GM12878 (cell line): ENCODE results near the gene KIF5C. TPM values are rescaled to one million over a fixed set of nuclear protein-coding genes. Genes with fewer than 3 reads are reported as not detected.

ENCODE experiments used
- ATAC-seq: fragments of 200-7000 bp; cut with Tn5 transposase; 3 replicates; pipeline ENCODE4 v1.9.1; 2020; ENCODE audit warnings: mild to moderate bottlenecking, moderate library complexity
- BruUV-seq: library from RNA; stranded (reverse); fragments of 400-500 nt; replicated peaks from 2 replicates; lab custom pipeline; 2021; lab: Mats Ljungman, UMichigan
- CTCF ChIA-PET: fragments of 300-600 bp; sonication (Branson Sonifier 250); formaldehyde crosslinking; extraction: SDS; loops from one replicate; lab custom pipeline; 2021; ENCODE audit warnings: inconsistent platforms; lab: Yijun Ruan, JAX
- POLR2A ChIA-PET: fragments of 350-600 bp; formaldehyde crosslinking; extraction: SDS; loops from one replicate; lab custom pipeline; 2021; ENCODE audit warnings: inconsistent platforms; lab: Charles Lee
- RAD21 ChIA-PET: fragments of 300-600 bp; sonication (Branson Sonifier 250); formaldehyde crosslinking; loops from one replicate; lab custom pipeline; 2023; ENCODE audit warnings: antibody characterized with exemption; ENCODE audit not compliant: unreplicated experiment; lab: Charles Lee
- SMC1A ChIA-PET: fragments of 300-600 bp; sonication (Branson Sonifier 250); formaldehyde crosslinking; loops from one replicate; lab custom pipeline; 2023; ENCODE audit not compliant: unreplicated experiment, uncharacterized antibody; lab: Charles Lee
- DNase-seq: peaks from one replicate; pipeline ENCODE4 v3.0.0-alpha.2; 2011; ENCODE audit warnings: low read depth, low spot score
- FAIRE-seq: peaks from 3 replicates; lab custom pipeline; 2011; peaks lifted over from hg19 to GRCh38; lab: Jason Lieb, UNC
- H2AFZ ChIP-seq: 2 replicates; pipeline ENCODE4 v1.6.0; 2011; ENCODE audit warnings: low read depth, low read length, control low read depth; ENCODE audit not compliant: control insufficient read depth
- H3K27ac ChIP-seq: 2 replicates; pipeline ENCODE4 v1.5.1; 2011; ENCODE audit warnings: control low read depth; ENCODE audit not compliant: control insufficient read depth, insufficient read depth
- H3K27me3 ChIP-seq, 2 experiments: replicated peaks in 1 of 2; 2 replicates each; pipeline versions ENCODE4 v1.6.0 to v1.6.1; 2011; ENCODE audit warnings: low read length in 1 of 2; ENCODE audit not compliant: control insufficient read depth in 2 of 2, insufficient read depth in 2 of 2
- H3K36me3 ChIP-seq, 2 experiments: 2 replicates each; pipeline ENCODE4 v1.5.1; 2011; ENCODE audit warnings: low read length in 1 of 2; ENCODE audit not compliant: control insufficient read depth in 2 of 2, insufficient read depth in 2 of 2
- H3K4me1 ChIP-seq: 2 replicates; pipeline ENCODE4 v1.6.1; 2011; ENCODE audit warnings: mild to moderate bottlenecking, low read length, moderate library complexity, mixed read lengths; ENCODE audit not compliant: control insufficient read depth, insufficient read depth
- H3K4me2 ChIP-seq: 2 replicates; pipeline ENCODE4 v1.6.0; 2011; ENCODE audit warnings: control low read depth; ENCODE audit not compliant: control insufficient read depth, insufficient read depth
- H3K4me3 ChIP-seq: fragments of 200-600 bp; sonication (generic); 2 replicates; pipeline ENCODE4 v1.5.1; 2016
- H3K79me2 ChIP-seq: 2 replicates; pipeline ENCODE4 v1.6.0; 2011; ENCODE audit warnings: low read length; ENCODE audit not compliant: control insufficient read depth, insufficient read depth
- H3K9ac ChIP-seq: 2 replicates; pipeline ENCODE4 v1.8.0; 2011; ENCODE audit warnings: low read length, control low read depth, mixed read lengths; ENCODE audit not compliant: control insufficient read depth, insufficient read depth
- H3K9me3 ChIP-seq: replicated peaks from 3 replicates; pipeline ENCODE4 v1.5.1; 2011; ENCODE audit warnings: mild to moderate bottlenecking, low read length; ENCODE audit not compliant: control insufficient read depth, insufficient read depth
- H4K20me1 ChIP-seq: 2 replicates; pipeline ENCODE4 v1.6.0; 2011; ENCODE audit not compliant: control insufficient read depth, insufficient read depth
- ATF7 ChIP-seq: fragments of 450-650 bp; IDR thresholded peaks from 2 replicates; pipeline ENCODE4 v1.6.1; 2016; ENCODE audit warnings: low read depth, mild to moderate bottlenecking
- EP300 ChIP-seq, 2 experiments: fragments of 150-350 bp in 1 of 2; IDR thresholded peaks; 2 replicates each; pipeline ENCODE4 v1.6.1; 2011 to 2012; ENCODE audit warnings: low read depth in 2 of 2, low read length in 2 of 2, borderline replicate concordance in 1 of 2, improper control_type of control experiment in 1 of 2, inconsistent platforms in 1 of 2; ENCODE audit not compliant: control insufficient read depth in 1 of 2
- MLLT1 ChIP-seq: fragments of 450-650 bp; IDR thresholded peaks from 2 replicates; pipeline ENCODE4 v1.6.1; 2016; ENCODE audit warnings: mild to moderate bottlenecking
- MXI1 ChIP-seq: fragments of 150-350 bp; IDR thresholded peaks from 2 replicates; pipeline ENCODE4 v1.6.1; 2011; ENCODE audit warnings: low read depth, mild to moderate bottlenecking, inconsistent platforms, low read length, improper control_type of control experiment
- POLR2A ChIP-seq: IDR thresholded peaks from 2 replicates; pipeline ENCODE4 v1.6.1; 2011; ENCODE audit warnings: low read depth, mild to moderate bottlenecking, low read length
- SMARCA5 ChIP-seq: fragments of 450-650 bp; IDR thresholded peaks from 2 replicates; pipeline ENCODE4 v1.6.1; 2017; ENCODE audit warnings: mild to moderate bottlenecking
- SRF ChIP-seq, 2 experiments: IDR thresholded peaks; 2 replicates each; pipeline ENCODE4 v1.6.1; 2011; ENCODE audit warnings: low read depth in 2 of 2, low read length in 2 of 2, mild to moderate bottlenecking in 1 of 2, moderate library complexity in 1 of 2
- ZNF687 ChIP-seq: fragments of 450-650 bp; IDR thresholded peaks from 2 replicates; pipeline ENCODE4 v1.6.1; 2017; ENCODE audit warnings: mild to moderate bottlenecking, moderate library complexity
- in situ Hi-C: fragments of 300-500 bp; cut with MboI; formaldehyde crosslinking; loops from 9 replicates; pipeline ENCODE4 v1.14.3; 2018; ENCODE audit warnings: mixed read lengths
- intact Hi-C: fragments of 100-400 bp; cut with micrococcal nuclease; formaldehyde crosslinking; loops from one replicate; pipeline ENCODE4 v1.14.2; 2022; ENCODE audit not compliant: unreplicated experiment
- polyA plus RNA-seq, 11 experiments: library from polyadenylated mRNA; depleted of rRNA in 4 of 11; unstranded in 6 of 11; stranded (reverse) in 5 of 11; fragments of >200 nt; fragmentation: Nextera tagmentation in 4 of 11; fragmentation: Illumina TruSeq in 1 of 11; extraction: Ambion mirVana in 4 of 11; extraction: Trizol in 1 of 11; gene quantifications; 1 replicate in 1 of 11; 2 replicates in 10 of 11; pipeline versions ENCODE4 v1.2.1 to v1.2.3, GENCODE V29; 2011 to 2016; ENCODE audit warnings: inconsistent platforms in 2 of 11, missing spikeins in 2 of 11, low read depth in 1 of 11
- total RNA-seq, 4 experiments: library from RNA; depleted of rRNA in 3 of 4; stranded (reverse); fragments of >200 nt in 3 of 4; fragmentation: Illumina TruSeq in 1 of 4; extraction: Trizol in 1 of 4; gene quantifications; 2 replicates each; pipeline versions ENCODE4 v1.2.1 to v1.2.3, GENCODE V29; 2013 to 2021

Gene KIF5C
- total and polyA plus RNA-seq, 10 of the 15 experiments (the other 5 are each of a cell fraction or from before 2014, with no cell fraction given), result 0.08 to 0.49 (median 0.24) TPM

GRCh38 chr2:148990968-148991367 lies 115.9 kb downstream of the KIF5C start (continued):
- TF ChIP-seq EP300 (IDR thresholded peaks at IDR 0.05; ENCODE audit: borderline replicate concordance in 1 of 2, control insufficient read depth in 1 of 2, low read depth in 2 of 2, low read length in 2 of 2), result no peak
- no peak for TF ChIP-seq ATF7

GRCh38 chr2:148992448-148992847 lies 117.4 kb downstream of the KIF5C start:
- Histone ChIP-seq H3K4me3 (no peak overlapping the region), H3K79me2 (no peaks in the 10 kb centered on the region), H3K9me3 (no peaks in the 10 kb centered on the region), H3K27me3 (no peaks in the 10 kb centered on the region), H3K27ac (no peak overlapping the region), H3K36me3 (no peaks in the 10 kb centered on the region), H2AFZ (no peak overlapping the region), H3K4me1 (no peaks in the 10 kb centered on the region), H3K4me2 (no peak overlapping the region), H4K20me1 (no peaks in the 10 kb centered on the region), H3K9ac (no peak overlapping the region)
- TF ChIP-seq MLLT1 (no peak), SRF (IDR thresholded peaks at IDR 0.05; ENCODE audit: low read depth in 2 of 2, low read length in 2 of 2) (no peak), SMARCA5 (no peak), MXI1 (no peak), ZNF687 (no peak), POLR2A (no peak)
- ChIA-PET RAD21 (no interaction called here), SMC1A (interaction anchor here (0.6 to 1.8 kb wide), 6 partner anchors 10 to 483 kb away, joined by 3 to 5 read pairs (median 4); no protein-coding TSS in a partner anchor), CTCF (interaction anchor here (0.8 to 3.5 kb wide), 3 partner anchors 14 to 65 kb away, joined by 3 to 17 read pairs (median 15); no protein-coding TSS in a partner anchor), POLR2A (no interaction called here)
- intact Hi-C loops (loop anchor here (5.0 kb wide), 1 partner anchor 425 kb away; no protein-coding TSS in a partner anchor), in situ Hi-C loops (loop anchor here (5.0 kb wide), 1 partner anchor 1055 kb away; no protein-coding TSS in a partner anchor)
- DNase-seq, result no peak
- FAIRE-seq, result no peak
- no peak for ATAC-seq
- BruUV-seq, result no TSS peak
